Progenitor cell of endocrine pancreas (in vitro differentiated cells): Measurements from ENCODE around the gene PAFAH1B2. TPM values are rescaled to one million over a fixed set of nuclear protein-coding genes. Genes with fewer than 3 reads are reported as not detected.

Experiments
- DNase-seq: peaks from one replicate; pipeline ENCODE4 v3.0.0; 2021; ENCODE audit warnings: low spot score; ENCODE audit not compliant: unreplicated experiment
- H3K27ac Mint-ChIP-seq: 2 replicates; pipeline ENCODE4 v1.8.0; 2021; ENCODE audit warnings: mild to moderate bottlenecking, moderate library complexity, mixed read lengths
- H3K27me3 Mint-ChIP-seq: 2 replicates; pipeline ENCODE4 v1.8.0; 2021; ENCODE audit warnings: mixed read lengths
- H3K36me3 Mint-ChIP-seq: 2 replicates; pipeline ENCODE4 v1.8.0; 2022; ENCODE audit warnings: mixed read lengths; ENCODE audit not compliant: insufficient read depth
- H3K4me1 Mint-ChIP-seq: 2 replicates; pipeline ENCODE4 v1.8.0; 2021; ENCODE audit warnings: low read depth, mixed read lengths
- H3K4me3 Mint-ChIP-seq: 2 replicates; pipeline ENCODE4 v1.8.0; 2021; ENCODE audit warnings: low read depth, mild to moderate bottlenecking, moderate library complexity, mixed read lengths
- H3K9me3 Mint-ChIP-seq: 2 replicates; pipeline ENCODE4 v1.8.0; 2021; ENCODE audit warnings: low read depth, mixed read lengths
- total RNA-seq: library from RNA; stranded (reverse); gene quantifications from 2 replicates; pipeline ENCODE4 v1.2.1, GENCODE V29; 2021
- TF ChIP-seq, protein P1 (sequence below): fragments of 200-600 bp; sonication (generic); IDR thresholded peaks from one replicate; pipeline ENCODE4 v1.5.0; 2021; ENCODE audit warnings: antibody characterized with exemption, mild to moderate bottlenecking; ENCODE audit not compliant: unreplicated experiment

Gene PAFAH1B2
- total RNA-seq, 1 donor from 2014 or later = 121 TPM

DNA sequence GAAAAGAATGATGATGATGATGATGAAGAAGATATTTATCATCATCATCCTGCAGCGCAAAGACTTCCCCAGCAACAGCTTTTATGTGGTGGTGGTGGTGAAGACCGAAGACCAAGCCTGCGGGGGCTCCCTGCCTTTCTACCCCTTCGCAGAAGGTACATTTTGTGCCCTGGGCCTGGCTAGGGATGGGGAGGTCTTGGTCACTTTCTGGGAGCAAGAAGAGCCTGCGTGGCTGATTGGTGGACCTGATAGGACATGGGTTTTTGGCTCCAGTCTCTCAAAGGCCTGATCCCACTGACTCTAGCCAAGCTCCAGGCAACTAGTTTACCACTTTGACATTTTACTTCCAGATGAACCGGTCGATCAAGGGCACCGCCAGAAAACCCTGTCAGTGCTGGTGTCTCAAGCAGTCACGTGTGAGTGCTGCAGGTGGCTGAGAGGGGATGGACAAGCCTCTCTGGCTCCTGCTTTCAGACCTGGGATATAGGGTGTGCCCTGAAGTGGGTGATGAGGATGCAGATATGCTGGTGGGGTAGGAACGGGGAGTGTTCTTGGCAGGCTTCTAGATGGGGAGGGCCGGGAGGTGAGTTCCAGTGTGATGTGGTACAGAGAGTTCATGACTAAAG, 39.8 kb downstream of the PAFAH1B2 start:
- no peak overlapping the region for H3K4me3 Mint-ChIP-seq
- TF ChIP-seq, protein P1, sequence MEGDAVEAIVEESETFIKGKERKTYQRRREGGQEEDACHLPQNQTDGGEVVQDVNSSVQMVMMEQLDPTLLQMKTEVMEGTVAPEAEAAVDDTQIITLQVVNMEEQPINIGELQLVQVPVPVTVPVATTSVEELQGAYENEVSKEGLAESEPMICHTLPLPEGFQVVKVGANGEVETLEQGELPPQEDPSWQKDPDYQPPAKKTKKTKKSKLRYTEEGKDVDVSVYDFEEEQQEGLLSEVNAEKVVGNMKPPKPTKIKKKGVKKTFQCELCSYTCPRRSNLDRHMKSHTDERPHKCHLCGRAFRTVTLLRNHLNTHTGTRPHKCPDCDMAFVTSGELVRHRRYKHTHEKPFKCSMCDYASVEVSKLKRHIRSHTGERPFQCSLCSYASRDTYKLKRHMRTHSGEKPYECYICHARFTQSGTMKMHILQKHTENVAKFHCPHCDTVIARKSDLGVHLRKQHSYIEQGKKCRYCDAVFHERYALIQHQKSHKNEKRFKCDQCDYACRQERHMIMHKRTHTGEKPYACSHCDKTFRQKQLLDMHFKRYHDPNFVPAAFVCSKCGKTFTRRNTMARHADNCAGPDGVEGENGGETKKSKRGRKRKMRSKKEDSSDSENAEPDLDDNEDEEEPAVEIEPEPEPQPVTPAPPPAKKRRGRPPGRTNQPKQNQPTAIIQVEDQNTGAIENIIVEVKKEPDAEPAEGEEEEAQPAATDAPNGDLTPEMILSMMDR = no peak
- DNase-seq = no peak
- no peaks in the 10 kb centered on the region for H3K27me3 Mint-ChIP-seq
- H3K9me3 Mint-ChIP-seq = no peaks in the 10 kb centered on the region
- H3K36me3 Mint-ChIP-seq = peaks cover 7% of the 10 kb centered on the region
- peaks cover 29% of the 10 kb centered on the region for H3K4me1 Mint-ChIP-seq
- H3K27ac Mint-ChIP-seq = peak overlapping the region; percentile 86

DNA sequence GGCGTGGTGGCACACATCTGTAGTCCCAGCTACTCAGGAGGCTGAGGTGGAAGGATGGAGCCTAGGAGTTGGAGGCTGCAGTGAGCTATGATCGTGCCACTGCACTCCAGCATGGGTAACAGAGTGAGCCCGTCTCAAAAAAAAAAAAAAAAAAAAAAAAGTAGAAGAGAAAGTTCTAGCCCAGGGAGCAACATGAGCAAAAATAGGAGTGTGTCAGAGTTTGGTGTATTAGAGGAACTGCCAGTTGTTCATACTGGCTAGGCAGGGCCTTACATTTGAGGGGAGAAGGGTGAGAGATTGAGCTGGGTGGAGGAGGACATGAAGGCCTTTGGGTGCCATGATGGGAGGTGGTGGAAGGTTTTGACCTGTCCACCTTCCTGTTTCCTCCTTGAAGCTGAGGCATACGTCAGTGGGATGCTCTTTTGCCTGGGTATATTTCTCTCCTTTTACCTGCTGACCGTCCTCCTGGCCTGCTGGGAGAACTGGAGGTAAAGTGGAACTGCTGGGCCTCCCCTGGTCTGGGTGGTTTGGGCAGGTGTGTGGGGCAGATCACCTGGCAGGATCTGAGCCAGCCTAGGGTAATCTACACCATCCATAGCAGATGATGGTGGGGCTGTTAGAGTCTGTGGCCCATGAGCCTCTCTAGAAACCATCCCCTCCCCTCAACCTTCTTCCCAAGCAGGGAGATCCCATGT, 41.8 kb downstream of the PAFAH1B2 start:
- Mint-ChIP-seq H3K4me3 (no peak overlapping the region), H3K27me3 (no peaks in the 10 kb centered on the region), H3K4me1 (peaks cover 20% of the 10 kb centered on the region), H3K9me3 (no peaks in the 10 kb centered on the region), H3K36me3 (peaks cover 10% of the 10 kb centered on the region), H3K27ac (no peak overlapping the region)
- DNase-seq = no peak
- TF ChIP-seq, protein P1 = no peak

DNA sequence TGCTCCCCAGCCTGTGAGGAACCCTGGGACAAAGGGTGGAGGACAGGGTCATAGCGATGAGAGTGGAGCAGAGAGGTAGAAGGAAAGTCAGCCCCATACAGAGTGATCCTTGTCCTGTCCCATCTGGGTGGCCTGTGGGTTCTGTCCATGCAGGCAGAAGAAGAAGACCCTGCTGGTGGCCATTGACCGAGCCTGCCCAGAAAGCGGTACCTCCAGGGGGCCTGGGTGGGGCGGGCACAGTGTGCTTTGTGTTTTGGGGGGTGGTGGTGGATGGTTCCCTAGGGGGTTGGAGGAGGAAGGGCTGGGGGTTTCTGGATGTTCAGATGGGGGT, 42.3 kb downstream of the PAFAH1B2 start:
- Mint-ChIP-seq H3K9me3 (no peaks in the 10 kb centered on the region), H3K27ac (no peak overlapping the region), H3K4me1 (peaks cover 17% of the 10 kb centered on the region), H3K36me3 (peaks cover 10% of the 10 kb centered on the region), H3K27me3 (no peaks in the 10 kb centered on the region), H3K4me3 (no peak overlapping the region)
- no peak for DNase-seq
- TF ChIP-seq, protein P1 = no peak

DNA sequence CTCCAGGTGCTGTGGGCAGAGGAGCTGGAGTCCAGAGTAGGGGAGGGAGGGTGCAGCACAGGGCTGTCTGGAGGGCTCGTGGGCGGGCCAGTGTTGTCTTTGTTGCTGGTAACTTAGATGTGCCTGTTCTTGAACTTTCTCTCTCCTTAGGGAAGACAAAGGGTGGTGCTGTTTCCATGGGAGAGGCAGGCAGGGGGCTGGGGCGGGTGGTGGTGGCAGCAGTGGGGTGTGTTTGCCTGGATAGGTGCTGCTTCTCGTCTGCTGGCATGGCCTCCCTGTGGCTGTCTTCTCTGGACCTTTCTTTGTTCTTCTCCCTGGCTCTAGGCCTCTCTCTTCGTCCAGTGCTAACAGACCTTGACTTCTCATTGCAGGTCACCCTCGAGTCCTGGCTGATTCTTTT, 42.9 kb downstream of the PAFAH1B2 start:
- Mint-ChIP-seq H3K36me3 (peaks cover 12% of the 10 kb centered on the region), H3K4me3 (no peak overlapping the region), H3K27ac (no peak overlapping the region), H3K9me3 (no peaks in the 10 kb centered on the region), H3K27me3 (no peaks in the 10 kb centered on the region), H3K4me1 (peaks cover 17% of the 10 kb centered on the region)
- no peak for DNase-seq
- TF ChIP-seq, protein P1 = no peak

DNA sequence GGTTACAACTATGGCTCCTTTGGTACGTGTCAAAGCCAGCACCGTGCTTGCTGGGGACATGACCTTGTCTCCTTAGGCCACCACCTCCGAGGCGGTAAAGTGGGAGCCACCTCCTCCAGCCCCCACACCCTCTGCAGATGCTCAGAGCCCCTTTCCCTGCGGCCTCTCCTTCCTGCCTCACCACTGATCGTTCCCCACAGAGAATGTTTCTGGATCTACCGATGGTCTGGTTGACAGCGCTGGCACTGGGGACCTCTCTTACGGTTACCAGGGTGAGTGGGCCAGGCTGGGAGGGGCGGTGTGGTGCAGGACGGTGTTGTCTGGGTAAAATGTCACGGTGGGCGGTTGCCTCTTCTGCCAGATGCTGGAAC, 43.3 kb downstream of the PAFAH1B2 start:
- H3K4me3 Mint-ChIP-seq = no peak overlapping the region
- no peaks in the 10 kb centered on the region for H3K9me3 Mint-ChIP-seq
- TF ChIP-seq, protein P1 = no peak
- no peaks in the 10 kb centered on the region for H3K27me3 Mint-ChIP-seq
- no peak overlapping the region for H3K27ac Mint-ChIP-seq
- H3K4me1 Mint-ChIP-seq = peaks cover 17% of the 10 kb centered on the region
- no peak for DNase-seq
- H3K36me3 Mint-ChIP-seq = peaks cover 12% of the 10 kb centered on the region
